Neuronal stem cell (in vitro differentiated cells): Measurements from ENCODE around the gene PCDHA1.

Source experiments
- DNase-seq: peaks from one replicate; pipeline ENCODE4 v3.0.0-alpha.2; 2013; ENCODE audit warnings: low spot score
- H2AFZ ChIP-seq: one replicate; pipeline ENCODE4 v1.6.1; 2013; ENCODE audit warnings: mild to moderate bottlenecking, low read length, inconsistent platforms
- H2AK5ac ChIP-seq: 2 replicates; pipeline ENCODE4 v1.6.1; 2013; ENCODE audit warnings: low read depth, mild to moderate bottlenecking, inconsistent platforms, low read length, moderate library complexity, mixed read lengths
- H2BK120ac ChIP-seq: 2 replicates; pipeline ENCODE4 v1.6.1; 2013; ENCODE audit warnings: low read depth, mild to moderate bottlenecking, inconsistent platforms, low read length, moderate library complexity, mixed read lengths
- H2BK12ac ChIP-seq: one replicate; pipeline ENCODE4 v1.6.1; 2013; ENCODE audit warnings: low read length, inconsistent platforms
- H2BK15ac ChIP-seq: 2 replicates; pipeline ENCODE4 v1.6.1; 2013; ENCODE audit warnings: mild to moderate bottlenecking, low read length, inconsistent platforms, mixed read lengths
- H2BK5ac ChIP-seq: one replicate; pipeline ENCODE4 v1.6.1; 2013; ENCODE audit warnings: inconsistent platforms, mild to moderate bottlenecking, low read length, moderate library complexity
- H3K14ac ChIP-seq: one replicate; pipeline ENCODE4 v1.6.1; 2013; ENCODE audit warnings: low read length, inconsistent platforms
- H3K18ac ChIP-seq: 2 replicates; pipeline ENCODE4 v1.6.1; 2013; ENCODE audit warnings: low read length, inconsistent platforms
- H3K23ac ChIP-seq: 2 replicates; pipeline ENCODE4 v1.6.1; 2013; ENCODE audit warnings: low read depth, mild to moderate bottlenecking, mixed read lengths, low read length, inconsistent platforms; ENCODE audit not compliant: poor library complexity
- H3K27ac ChIP-seq: replicated peaks from 3 replicates; pipeline ENCODE4 v1.5.1; 2013; ENCODE audit warnings: low read length, inconsistent platforms
- H3K27me3 ChIP-seq, 3 experiments: 2 replicates each; pipeline ENCODE4 v1.6.1; 2013; ENCODE audit warnings: low read length in 3 of 3, mild to moderate bottlenecking in 2 of 3, inconsistent platforms in 1 of 3, low read depth in 1 of 3, mixed read lengths in 1 of 3, moderate library complexity in 1 of 3; ENCODE audit not compliant: control insufficient read depth in 3 of 3, insufficient read depth in 3 of 3
- H3K36me3 ChIP-seq, 2 donors: replicated peaks in 1 of 2; 2 replicates each; pipeline ENCODE4 v1.6.1; 2013; ENCODE audit warnings: low read length in 2 of 2; ENCODE audit not compliant: control insufficient read depth in 2 of 2, insufficient read depth in 2 of 2
- H3K4ac ChIP-seq: 2 replicates; pipeline ENCODE4 v1.6.1; 2013; ENCODE audit warnings: inconsistent platforms, mild to moderate bottlenecking, low read length, moderate library complexity
- H3K4me1 ChIP-seq, 2 donors: 1 replicate in 1 of 2; 2 replicates in 1 of 2; pipeline ENCODE4 v1.6.1; 2013; ENCODE audit warnings: low read length in 2 of 2, low read depth in 1 of 2; ENCODE audit not compliant: control insufficient read depth in 2 of 2, insufficient read depth in 1 of 2
- H3K4me2 ChIP-seq: one replicate; pipeline ENCODE4 v1.6.1; 2013; ENCODE audit warnings: mild to moderate bottlenecking, low read length, inconsistent platforms; ENCODE audit not compliant: insufficient read depth, poor library complexity, severe bottlenecking
- H3K4me3 ChIP-seq, 2 donors: 2 replicates each; pipeline ENCODE4 v1.5.1; 2013; ENCODE audit warnings: low read length in 2 of 2, mild to moderate bottlenecking in 2 of 2, inconsistent platforms in 1 of 2, moderate library complexity in 1 of 2
- H3K79me1 ChIP-seq: one replicate; pipeline ENCODE4 v1.6.1; 2013; ENCODE audit warnings: low read depth, mild to moderate bottlenecking, inconsistent platforms, low read length, moderate library complexity
- H3K9ac ChIP-seq: one replicate; pipeline ENCODE4 v1.6.1; 2013; ENCODE audit warnings: mild to moderate bottlenecking, low read depth, low read length, inconsistent platforms; ENCODE audit not compliant: poor library complexity
- H3K9me3 ChIP-seq, 2 donors: replicated peaks in 1 of 2; 2 replicates each; pipeline versions ENCODE3 to v1.6.1; 2013; ENCODE audit warnings: low read length in 2 of 2, mild to moderate bottlenecking in 2 of 2, inconsistent platforms in 1 of 2, low read depth in 1 of 2, mixed read lengths in 1 of 2, moderate library complexity in 1 of 2; ENCODE audit not compliant: control insufficient read depth in 2 of 2, insufficient read depth in 1 of 2
- H4K8ac ChIP-seq: one replicate; pipeline ENCODE4 v1.6.1; 2013; ENCODE audit warnings: low read depth, mild to moderate bottlenecking, inconsistent platforms, low read length, moderate library complexity
- H4K91ac ChIP-seq: one replicate; pipeline ENCODE4 v1.6.1; 2013; ENCODE audit warnings: low read length, low read depth, mild to moderate bottlenecking, inconsistent platforms; ENCODE audit not compliant: poor library complexity
- WGBS, 2 donors: extraction: QIAGEN DNeasy Blood & Tissue Kit; methylation state at CpG; one replicate each; pipeline ENCODE4 v1.1.7; 2013; ENCODE audit warnings: missing lambda C conversion rate in 2 of 2, mixed read lengths in 1 of 2; ENCODE audit not compliant: insufficient read length in 2 of 2, insufficient replicate concordance in 1 of 2; ENCODE audit errors: extremely low coverage in 2 of 2; 5-methylcytosine and 5-hydroxymethylcytosine counted together

The PCDHA1 gene

DNA sequence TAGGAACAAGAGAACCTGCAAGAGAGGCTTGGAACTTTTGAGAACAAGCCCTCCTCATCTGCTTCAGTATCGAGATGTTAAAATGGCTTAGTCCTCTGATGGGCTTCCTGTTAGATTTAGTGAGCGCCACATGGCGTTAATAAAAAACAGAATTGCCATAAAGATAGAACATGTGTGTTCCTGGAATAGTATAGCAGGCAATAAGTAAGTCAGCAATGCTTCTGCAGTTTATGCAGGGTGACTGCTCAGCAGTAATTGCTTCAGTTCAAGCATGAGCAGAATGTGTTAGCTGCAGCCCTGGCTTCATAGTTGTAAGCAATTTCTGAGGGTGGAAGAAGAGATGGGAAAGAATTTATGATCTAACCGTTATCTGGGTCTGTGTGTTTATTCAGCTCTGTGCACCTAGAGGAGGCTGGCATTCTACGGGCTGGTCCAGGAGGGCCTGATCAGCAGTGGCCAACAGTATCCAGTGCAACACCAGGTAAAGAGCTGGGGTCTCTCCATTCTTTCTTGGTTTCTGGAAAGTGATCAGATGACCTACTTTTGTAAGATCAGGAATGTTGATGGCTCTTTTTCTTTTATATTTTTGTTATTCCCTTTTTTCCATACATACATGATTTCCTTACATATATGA, 196.3 kb downstream of the PCDHA1 start:
- no peak overlapping the region for H2AK5ac ChIP-seq
- no peak overlapping the region for H3K4me3 ChIP-seq
- H2BK5ac ChIP-seq, result no peak overlapping the region
- no peak overlapping the region for H3K4ac ChIP-seq
- H3K36me3 ChIP-seq, result no peaks in the 10 kb centered on the region
- no peak overlapping the region for H4K91ac ChIP-seq
- no peak overlapping the region for H3K18ac ChIP-seq
- no peak overlapping the region for H3K4me2 ChIP-seq
- H2AFZ ChIP-seq, result no peak overlapping the region
- WGBS, 2 donors, result no CpG with 5 or more reads among the region's 5 CpGs
- no peak overlapping the region for H3K14ac ChIP-seq
- H2BK12ac ChIP-seq, result no peak overlapping the region
- H3K9ac ChIP-seq, result no peak overlapping the region
- H3K9me3 ChIP-seq, result no peaks in the 10 kb centered on the region
- H3K79me1 ChIP-seq, result no peaks in the 10 kb centered on the region
- H2BK120ac ChIP-seq, result no peak overlapping the region
- no peak overlapping the region for H3K23ac ChIP-seq
- H2BK15ac ChIP-seq, result no peak overlapping the region
- peaks cover 9 to 12% of the 10 kb centered on the region in 2 donors for H3K4me1 ChIP-seq
- H3K27me3 ChIP-seq, result no peaks in the 10 kb centered on the region
- H4K8ac ChIP-seq, result no peak overlapping the region
- DNase-seq, result no peak
- H3K27ac ChIP-seq, result no peak overlapping the region

DNA sequence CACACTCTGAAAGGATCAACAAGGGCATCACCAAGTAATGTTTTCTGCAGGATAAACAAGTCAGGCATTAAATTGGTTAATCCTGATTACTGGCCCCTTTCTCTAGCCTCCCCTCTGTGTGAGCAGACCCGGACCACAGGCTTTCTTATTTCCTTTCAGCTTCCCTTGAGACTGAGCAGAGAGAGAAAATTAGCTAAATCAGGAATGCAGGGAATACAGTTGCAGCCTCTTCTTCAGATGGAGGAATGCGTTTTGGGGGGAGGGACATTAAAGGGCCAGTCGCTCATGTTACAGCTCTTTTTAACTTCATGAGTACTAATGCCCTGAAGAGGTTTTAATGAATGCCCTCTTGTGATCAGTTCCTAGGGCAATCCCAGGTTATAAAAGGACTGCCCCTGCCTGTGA, 200.2 kb downstream of the PCDHA1 start:
- Histone ChIP-seq H3K9ac (no peak overlapping the region), H3K4me3 (no peak overlapping the region), H4K91ac (no peak overlapping the region), H3K36me3 (no peaks in the 10 kb centered on the region), H3K18ac (no peak overlapping the region), H2BK15ac (no peak overlapping the region), H3K4me1 (peaks cover 23 to 31% of the 10 kb centered on the region in 2 donors), H3K79me1 (no peaks in the 10 kb centered on the region), H2BK5ac (no peak overlapping the region), H2BK120ac (no peak overlapping the region), H3K9me3 (no peaks in the 10 kb centered on the region), H3K27me3 (no peaks in the 10 kb centered on the region), H2AFZ (peak overlapping the region; percentile 65), H3K27ac (peak overlapping the region; percentile 91), H2BK12ac (no peak overlapping the region), H3K14ac (no peak overlapping the region), H2AK5ac (no peak overlapping the region), H3K23ac (no peak overlapping the region), H3K4me2 (peak overlapping the region; percentile 21), H3K4ac (no peak overlapping the region), H4K8ac (no peak overlapping the region)
- WGBS, 2 donors, result no CpG with 5 or more reads among the region's 3 CpGs
- DNase-seq, result peak; percentile 88

DNA sequence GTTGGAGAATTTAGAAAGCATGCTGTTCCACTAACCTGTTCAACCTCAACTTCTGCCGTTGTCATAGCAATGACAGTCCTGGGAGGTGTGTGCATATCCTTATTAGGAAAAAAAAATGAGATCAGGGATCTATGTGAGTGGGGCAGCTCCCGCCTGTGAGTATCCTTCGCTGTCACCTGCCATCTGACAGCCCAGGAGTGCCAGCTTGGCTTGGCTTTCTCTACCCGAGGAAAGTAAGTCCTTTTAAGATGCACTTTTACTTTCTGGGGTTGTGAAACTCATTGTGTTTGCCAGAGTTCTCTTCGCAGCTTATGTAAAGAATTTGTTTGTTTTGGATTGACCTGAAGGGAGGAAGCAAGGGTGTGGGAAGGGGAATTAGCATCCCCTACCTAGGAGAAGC, 202.2 kb downstream of the PCDHA1 start:
- Histone ChIP-seq H4K8ac (no peak overlapping the region), H4K91ac (no peak overlapping the region), H2AK5ac (no peak overlapping the region), H3K9ac (no peak overlapping the region), H3K4me3 (no peak overlapping the region), H3K27ac (no peak overlapping the region), H3K23ac (no peak overlapping the region), H3K36me3 (no peaks in the 10 kb centered on the region), H2BK120ac (no peak overlapping the region), H3K27me3 (no peaks in the 10 kb centered on the region), H3K18ac (no peak overlapping the region), H3K4ac (no peak overlapping the region), H2BK5ac (no peak overlapping the region), H2AFZ (no peak overlapping the region), H3K14ac (no peak overlapping the region), H3K4me2 (no peak overlapping the region), H3K79me1 (no peaks in the 10 kb centered on the region), H3K4me1 (peaks cover 23 to 34% of the 10 kb centered on the region in 2 donors), H3K9me3 (no peaks in the 10 kb centered on the region), H2BK12ac (no peak overlapping the region), H2BK15ac (no peak overlapping the region)
- no peak for DNase-seq
- no CpG with 5 or more reads among the region's 5 CpGs for WGBS, 2 donors

DNA sequence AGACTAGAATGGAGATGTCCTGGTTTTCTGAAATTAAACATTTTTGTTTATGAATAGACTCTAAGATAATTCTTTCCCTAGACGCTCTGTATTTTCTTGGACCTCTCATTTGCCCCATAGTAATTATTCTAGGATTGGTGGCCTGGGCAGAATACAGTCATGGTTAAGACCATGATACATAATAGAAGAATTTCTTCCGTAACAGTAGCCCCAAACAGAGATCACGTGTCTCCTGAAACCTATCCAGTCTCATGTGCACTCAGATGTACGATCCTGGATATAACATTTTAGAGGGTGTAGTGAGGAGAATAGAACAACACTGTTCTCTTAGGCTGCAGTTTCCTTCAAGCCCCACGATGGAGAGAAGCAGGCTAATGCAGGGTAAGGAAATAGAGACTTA, 202.7 kb downstream of the PCDHA1 start:
- Histone ChIP-seq H3K18ac (no peak overlapping the region), H3K23ac (no peak overlapping the region), H3K9me3 (no peaks in the 10 kb centered on the region), H4K91ac (no peak overlapping the region), H4K8ac (no peak overlapping the region), H3K36me3 (no peaks in the 10 kb centered on the region), H3K4me1 (peaks cover 23 to 34% of the 10 kb centered on the region in 2 donors), H3K4ac (no peak overlapping the region), H3K27me3 (no peaks in the 10 kb centered on the region), H3K4me3 (no peak overlapping the region), H2BK120ac (no peak overlapping the region), H2BK5ac (no peak overlapping the region), H3K4me2 (no peak overlapping the region), H3K79me1 (no peaks in the 10 kb centered on the region), H2AFZ (no peak overlapping the region), H2BK12ac (no peak overlapping the region), H3K9ac (no peak overlapping the region), H3K14ac (no peak overlapping the region), H3K27ac (no peak overlapping the region), H2AK5ac (no peak overlapping the region), H2BK15ac (no peak overlapping the region)
- DNase-seq, result no peak
- no CpG with 5 or more reads among the region's 5 CpGs for WGBS, 2 donors
